HG03196 (cell line): ENCODE results near the gene PLA1A.

Source experiments
- ATAC-seq: cut with Tn5 transposase; IDR thresholded peaks from one replicate; pipeline ENCODE4 v1.9.1; 2021; ENCODE audit not compliant: unreplicated experiment

The PLA1A gene

DNA sequence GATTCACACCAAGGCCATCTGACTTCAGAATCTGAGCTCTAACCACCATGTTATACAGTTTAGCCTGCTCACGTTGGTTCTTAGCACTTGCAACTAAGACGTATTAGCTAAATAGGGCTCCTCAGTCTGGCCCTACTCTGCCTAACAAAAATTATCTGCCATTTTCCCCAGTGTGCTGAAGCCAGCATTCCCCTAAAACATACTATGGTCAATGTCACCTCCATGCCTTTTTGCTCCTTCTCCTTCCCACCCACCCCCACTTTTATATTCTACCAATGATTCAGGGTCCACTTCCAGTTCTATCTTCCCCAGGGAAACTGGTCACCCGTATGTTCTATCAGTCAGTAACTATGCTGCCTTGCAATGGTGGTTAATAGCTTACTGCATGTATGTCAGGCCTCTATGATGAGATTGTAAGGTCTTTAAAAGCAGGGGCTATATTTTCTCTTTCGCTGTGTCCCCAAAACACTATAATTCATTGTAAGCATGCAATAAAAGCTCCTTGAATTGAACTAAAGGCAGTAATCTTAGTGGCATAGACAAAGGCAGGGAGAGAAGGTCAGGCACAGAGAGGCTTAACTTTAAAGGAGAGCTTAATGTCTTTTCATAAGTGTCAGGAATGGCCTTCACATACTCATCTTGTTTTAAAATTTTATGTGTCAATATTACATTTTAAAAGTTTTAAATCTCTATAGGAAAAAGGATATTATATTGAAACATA lies 39.4 kb downstream of the PLA1A start:
- ATAC-seq: no peak

DNA sequence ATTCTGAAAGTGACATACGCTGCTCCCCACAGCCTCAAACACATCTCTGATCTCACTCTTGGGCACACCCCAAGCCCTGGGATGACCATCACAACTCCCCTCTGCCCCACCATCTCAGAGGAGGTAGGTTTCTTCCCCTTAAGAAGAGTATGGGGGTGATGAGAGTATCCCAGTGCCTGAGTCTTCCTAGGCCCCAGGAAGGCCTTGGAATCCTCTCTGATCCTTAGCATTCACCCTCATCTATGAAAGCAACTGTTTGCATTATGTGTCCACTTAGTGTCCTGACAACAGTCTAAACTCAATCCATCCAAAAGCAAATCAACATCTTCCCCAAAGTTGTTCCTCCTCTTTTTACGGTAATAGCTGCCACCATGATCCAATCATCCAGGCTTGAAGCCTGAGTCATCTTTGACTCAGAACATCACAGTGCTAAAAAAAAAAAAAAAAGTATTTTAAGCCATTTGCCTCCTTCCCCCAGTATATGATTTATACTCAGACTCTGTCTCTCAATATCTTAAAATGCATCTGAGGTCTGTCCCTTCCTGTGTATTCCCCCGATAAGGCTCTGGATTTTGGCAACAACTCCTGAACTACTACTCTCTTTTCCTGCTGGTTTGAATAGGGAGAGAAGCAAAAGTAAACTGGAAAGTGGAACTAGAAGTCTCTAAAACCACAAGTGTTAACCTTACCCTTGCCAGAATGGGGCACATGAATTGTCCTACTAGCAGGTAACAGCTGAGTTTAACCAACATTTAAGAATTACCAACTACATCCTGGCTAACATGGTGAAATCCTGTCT lies 40.2 kb downstream of the PLA1A start:
- ATAC-seq: peak; percentile 37

DNA sequence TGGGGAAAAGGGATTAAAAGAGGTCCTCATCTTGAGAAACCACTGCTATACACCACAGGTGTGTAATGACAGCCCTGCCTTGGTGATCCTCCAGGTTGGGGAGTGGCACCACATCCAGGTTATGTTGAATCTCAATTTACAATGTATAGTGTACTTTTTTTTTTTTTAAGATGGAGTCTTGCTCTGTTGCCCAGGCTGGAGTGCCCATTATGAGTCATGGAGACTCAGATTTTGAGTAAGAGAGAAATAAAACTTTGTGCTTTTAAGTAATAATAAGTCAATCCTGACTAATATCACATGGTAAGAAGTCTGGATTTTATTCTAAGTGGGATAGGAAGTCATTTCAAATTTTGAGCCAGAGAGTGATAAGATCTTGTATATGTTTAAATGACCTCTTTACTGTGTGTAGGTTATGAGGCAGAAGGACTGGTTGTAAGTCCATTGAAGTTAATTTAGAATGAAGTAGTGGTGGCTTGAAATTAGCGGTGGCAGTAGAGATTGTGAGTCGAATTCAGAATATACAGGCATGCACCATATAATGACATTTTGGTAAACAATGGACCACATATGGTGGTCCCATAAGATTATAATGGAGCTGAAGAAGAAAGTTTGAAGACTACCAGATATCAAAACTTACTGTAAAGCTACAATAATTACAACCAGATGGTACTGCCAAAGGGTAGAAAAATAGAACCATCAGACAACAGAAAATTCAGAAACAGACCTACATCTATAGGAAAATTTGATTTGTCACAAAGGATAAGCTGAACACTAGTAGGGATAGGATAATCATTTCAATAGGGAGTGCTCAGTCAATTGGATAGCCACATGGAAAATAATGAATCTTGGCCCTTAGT lies 42.0 kb downstream of the PLA1A start:
- no peak for ATAC-seq

DNA sequence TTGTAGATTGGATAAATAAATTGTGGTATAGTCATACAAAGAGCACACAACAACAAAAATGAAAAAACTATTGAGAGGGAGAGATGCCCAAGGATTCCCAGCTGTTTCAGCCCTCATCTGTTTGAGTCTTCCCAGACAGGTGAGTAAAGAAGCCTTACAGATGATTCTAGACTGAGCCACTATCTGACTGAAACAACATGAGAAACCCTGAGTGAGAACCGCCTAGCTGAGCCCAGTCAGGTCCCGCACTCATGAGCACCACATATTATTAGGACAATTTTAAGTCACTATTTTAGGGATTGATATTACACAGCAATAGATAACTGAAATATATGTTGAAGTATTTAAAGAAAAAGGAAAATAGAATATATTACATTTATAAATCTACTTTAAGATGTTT lies 43.7 kb downstream of the PLA1A start:
- ATAC-seq: no peak

DNA sequence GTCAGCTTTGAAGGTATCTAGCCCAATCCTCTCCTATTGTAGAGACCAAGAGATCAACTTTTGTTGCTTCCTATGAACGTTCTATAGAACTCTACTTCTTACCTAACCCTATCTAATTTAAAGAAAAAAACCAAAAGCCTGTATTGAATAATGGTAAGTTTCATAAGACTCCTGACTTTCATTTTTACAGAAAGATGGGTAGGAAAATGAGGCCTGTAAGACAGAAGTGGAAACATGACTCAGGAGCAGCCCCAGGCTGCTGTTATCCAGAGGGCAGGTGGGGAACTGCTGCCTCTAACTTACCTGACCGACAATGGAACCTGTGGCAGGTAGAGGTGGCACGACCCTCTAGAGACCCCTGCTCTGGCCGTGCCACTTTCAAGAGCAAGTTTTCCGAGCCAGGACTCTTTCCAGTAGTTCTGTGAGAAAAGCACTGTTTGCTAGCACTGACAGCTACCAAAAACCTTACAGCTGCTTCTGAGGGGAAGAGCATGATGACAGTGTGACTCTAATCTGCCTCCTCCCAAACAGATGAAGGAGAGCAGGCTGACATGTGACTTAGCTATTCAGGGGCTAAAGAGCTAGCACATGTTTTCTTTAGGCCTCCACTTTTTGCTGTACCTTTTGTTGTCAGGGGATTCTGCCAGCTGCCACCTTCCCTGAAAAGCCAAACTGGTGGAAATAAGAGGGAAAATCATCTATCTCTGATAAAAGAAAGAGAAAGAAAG lies 45.2 kb downstream of the PLA1A start:
- no peak for ATAC-seq

DNA sequence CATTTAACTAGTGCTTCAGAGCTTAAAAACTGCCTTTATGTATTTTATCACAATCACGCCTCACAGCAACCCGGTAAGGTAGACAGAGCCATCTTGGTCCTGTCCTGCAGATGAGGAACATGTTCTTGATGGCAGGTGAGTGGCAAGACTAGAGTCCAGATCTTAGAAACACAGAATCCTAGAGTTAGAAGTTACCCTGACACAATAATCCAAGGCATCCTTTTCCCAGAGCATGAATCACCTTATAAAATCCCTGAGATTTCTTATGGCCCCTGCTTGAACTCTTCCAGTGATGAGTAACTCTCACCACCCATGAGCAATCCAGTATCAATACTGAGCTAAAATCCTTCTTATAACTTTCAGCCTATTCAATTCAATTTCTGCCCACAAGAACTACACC lies 45.8 kb downstream of the PLA1A start:
- no peak for ATAC-seq

DNA sequence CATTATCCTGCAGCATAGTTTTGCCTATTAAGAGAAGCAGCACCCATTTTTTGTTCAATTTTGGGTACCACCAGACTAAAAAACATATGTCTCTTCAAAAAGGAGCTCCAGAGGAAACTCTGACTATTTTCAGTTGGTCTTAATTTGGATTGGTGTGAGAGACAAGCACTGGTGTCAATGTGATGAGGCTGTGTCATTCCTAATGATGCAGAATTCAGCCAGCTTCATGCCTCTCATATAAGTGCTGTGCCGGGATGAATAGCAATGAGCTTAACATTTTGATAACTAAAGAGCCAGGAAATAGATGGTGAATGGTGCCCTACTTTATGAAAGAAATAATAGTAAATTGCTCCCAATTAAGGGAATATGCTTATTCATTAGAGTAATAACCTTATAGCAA lies 46.8 kb downstream of the PLA1A start:
- no peak for ATAC-seq

DNA sequence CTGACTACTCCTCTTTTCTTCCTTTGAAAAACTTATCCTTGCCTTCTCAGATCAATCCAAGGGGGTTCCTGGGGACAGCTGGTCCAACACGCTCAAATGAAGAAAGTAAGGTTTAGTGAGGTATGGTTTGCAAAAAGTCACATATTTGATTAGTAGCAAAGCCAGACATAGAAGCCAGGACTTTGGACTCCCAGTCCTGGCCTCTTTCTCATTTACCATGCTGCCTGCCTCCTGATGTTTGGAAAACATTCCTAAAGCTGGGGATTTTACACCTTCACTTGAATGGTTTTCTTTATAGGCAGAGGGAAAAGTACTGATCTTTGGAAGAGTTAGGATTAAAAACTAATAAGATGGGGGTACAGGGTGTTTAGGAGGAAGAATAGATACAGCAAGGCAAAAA lies 48.1 kb downstream of the PLA1A start:
- ATAC-seq: no peak

DNA sequence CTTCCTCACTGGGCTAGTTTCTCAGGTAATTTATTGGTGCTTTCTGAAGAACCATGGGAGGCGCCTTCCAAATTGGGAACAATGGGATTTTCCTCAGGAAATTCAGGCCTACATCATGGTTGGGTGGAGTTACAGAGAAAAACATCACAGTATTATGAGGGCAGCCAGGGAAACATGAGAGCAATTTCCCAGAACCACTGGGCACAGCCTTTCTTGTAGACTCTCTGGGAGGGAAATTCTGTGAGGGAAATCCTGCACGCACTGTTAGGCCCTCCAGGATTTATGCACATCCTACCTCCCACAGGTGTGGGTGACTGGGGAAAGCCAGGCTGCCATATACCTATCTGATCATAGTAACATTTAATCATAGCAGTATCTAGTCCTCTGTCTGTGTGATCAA lies 49.5 kb downstream of the PLA1A start:
- no peak for ATAC-seq

DNA sequence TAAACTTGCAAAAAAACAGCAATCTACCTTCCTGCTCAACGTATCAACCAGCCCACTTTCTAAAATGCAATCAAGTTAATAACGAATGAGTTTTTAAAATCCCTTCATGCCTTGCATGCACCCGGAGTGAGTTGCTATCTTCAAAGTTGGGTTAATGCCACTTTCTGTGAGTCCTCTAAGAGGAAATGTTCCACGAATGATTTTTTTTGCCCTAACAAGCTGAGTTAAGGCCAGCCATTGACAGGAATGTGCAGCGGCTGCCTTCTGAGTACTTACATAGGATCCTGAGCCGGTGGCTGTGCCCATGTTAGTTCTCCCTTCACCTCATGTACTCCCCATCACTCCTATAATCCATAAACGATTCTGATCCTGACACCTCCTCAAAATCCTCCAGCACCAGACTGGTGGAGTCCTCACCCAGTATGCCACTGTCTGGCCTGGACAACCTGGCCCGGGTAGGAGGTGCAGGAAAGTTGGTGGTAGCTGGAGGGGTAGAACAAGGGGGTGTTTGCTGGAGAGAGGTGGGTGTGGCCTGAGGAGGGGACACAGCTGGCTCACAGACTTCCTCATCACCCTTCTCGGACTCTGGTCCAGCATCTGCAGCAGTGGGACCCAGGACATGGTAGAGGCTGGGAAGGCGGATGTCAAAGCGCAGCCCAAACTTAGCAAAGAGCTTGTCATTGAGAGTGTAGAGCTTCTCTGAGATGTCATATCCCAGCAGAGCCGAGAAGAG lies 50.3 kb downstream of the PLA1A start:
- no peak for ATAC-seq

DNA sequence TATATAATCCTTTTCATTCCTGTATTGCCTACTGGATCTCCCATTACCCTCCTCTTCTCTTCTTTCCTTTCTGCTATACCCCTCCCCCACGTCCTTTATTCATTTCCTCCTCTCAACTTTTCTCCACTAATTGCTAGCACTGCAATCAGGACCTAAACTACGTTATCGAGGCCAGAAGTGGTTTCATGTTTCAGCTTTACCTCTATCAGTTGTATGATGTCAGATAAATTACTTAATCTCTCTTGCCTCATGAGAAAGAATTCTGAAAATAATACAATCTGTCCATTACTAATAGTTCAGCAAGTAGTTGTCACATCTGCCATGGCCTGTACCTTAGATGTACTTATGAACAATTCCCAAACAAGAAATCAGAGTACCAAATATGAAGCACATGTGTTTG lies 52.1 kb downstream of the PLA1A start:
- ATAC-seq: no peak

DNA sequence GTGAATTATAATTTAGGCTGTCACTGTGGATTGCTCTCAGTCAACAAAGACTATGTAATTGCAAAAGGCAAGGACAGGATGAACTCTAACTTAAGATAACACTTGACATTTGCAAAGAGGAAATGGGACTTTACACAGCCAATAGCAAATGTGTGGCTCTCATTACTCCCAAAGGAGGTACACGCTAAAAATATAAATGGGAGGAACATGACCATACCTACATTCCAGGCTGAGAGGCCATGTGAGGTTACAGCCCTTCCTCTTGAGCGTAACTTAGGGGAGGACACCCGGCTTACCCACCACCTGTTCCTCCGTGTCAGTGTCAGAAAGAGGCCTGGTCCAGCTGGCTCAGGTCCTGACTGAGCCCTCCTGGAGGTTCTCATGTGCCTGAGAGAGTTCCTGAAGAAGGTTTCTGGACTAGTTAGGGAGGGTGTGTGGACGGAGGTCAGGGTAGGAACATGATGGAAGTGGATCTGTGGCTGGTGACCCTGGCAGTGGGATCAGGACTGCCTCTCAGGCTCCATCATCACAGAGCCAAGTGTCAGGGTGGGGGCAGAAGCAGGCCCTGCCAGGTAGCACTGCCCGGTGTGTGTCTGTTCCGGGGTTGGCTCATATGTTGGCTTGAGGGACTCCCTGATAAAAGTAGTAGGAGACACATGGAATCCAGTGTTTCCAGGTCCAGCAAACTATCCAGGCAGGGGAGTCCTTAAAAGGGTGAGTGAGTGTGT lies 54.8 kb downstream of the PLA1A start:
- ATAC-seq: no peak

DNA sequence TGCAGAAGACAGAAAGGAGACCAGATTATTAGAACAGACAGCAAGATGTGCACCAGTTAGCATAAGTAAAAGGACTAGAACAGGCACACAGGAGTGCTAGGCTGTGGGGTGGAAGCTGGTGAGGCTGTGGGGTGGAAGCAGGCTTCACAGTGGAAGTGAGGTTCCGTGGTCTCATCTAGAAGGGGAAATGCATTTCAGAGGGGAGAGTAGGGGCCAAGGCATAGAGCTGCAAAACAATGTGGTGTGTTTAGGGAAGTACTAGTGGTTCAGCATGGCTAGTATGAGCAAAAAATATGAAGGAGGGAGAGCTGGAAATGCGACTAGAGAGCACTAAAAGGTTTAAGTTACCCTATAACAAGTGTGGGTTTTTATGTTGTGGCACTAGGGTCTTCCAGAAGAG lies 56.2 kb downstream of the PLA1A start:
- ATAC-seq: no peak

DNA sequence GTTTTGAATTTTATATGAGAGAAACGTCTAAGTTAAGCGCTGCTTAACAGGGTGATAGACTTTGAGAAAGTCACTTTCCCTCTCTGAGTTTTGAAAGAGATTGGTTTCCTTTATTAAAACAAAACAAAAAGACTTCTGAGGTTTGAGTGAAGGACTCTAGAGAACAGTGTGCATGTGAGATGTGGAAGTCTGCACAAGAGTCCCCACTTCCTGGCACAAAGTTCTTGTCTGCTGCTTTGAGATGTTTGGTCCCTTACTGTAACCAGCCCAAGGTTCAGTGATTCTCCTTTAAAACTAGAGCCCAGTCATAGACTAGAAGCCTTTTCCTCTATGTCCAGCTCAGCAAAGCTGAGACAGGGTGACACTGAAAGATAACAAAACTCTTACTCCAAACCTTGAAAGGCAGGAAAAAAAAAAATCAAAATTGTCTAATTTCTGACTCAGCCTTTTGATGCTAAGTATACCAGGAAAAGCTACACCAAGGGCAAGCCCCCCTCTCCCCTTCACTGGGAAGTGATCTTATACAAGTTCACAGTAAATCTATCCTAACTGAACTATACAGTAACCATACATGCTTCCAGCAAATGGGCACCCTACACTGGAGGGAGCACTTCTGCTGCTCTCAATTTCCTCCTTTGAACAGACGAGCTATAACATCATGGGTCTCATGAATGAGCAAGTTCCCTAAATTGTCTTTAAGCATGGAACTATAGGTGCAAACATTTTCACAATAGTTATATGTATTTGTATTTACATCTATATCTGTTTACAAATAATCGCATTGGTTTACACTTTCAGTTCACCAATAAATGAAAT lies 60.4 kb downstream of the PLA1A start:
- peak; percentile 53 for ATAC-seq

DNA sequence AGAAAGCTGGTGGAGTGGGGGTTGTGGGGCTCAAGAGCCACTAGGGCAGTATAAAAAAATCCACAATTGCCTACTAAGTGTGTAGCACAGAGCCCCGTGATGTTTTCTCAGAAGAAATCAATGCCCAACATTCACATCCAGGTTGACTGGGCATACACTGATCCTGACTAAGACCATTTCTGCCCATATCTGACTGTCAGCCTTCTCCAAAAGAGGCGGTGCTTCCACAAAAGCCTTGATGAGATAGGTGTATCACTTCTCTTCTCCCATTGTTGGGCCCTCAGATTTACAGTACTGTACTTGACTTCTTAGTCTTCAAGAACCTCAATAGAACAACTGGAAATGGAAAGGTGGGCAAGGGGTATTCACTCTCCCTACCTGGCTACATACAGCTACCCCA lies 61.3 kb downstream of the PLA1A start:
- ATAC-seq: no peak

DNA sequence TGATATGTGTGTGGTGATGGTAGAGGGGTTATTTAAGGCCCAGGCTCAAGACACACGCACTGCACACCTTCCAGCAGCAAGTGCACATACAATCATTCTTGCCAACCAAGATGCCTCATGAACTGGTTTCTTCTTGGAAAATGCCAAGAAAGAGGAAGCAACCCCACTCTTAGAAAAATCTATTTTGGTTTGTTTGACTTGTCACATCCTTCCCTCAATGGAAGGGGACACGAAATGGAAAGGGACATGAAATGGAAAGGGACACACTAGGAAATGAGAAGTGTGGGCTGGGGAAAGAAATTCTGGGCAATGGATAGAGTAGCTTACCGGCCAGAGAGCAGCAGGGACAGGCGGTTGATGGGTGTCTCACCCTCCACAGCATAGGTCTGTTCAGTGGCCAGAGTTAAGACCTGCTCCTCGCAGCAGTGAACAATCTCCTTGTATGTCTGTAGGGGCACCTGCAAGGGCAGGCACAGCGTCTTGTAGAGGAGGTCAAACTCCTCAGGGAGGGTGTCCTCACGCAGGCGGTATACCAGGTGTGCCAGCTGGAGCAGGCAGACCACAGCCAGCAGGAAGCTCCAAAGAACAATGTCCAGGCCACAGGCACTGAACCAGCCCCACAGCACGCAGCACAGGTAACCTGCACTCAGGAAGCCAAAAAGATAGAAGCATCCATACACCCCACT lies 62.1 kb downstream of the PLA1A start:
- ATAC-seq: no peak

DNA sequence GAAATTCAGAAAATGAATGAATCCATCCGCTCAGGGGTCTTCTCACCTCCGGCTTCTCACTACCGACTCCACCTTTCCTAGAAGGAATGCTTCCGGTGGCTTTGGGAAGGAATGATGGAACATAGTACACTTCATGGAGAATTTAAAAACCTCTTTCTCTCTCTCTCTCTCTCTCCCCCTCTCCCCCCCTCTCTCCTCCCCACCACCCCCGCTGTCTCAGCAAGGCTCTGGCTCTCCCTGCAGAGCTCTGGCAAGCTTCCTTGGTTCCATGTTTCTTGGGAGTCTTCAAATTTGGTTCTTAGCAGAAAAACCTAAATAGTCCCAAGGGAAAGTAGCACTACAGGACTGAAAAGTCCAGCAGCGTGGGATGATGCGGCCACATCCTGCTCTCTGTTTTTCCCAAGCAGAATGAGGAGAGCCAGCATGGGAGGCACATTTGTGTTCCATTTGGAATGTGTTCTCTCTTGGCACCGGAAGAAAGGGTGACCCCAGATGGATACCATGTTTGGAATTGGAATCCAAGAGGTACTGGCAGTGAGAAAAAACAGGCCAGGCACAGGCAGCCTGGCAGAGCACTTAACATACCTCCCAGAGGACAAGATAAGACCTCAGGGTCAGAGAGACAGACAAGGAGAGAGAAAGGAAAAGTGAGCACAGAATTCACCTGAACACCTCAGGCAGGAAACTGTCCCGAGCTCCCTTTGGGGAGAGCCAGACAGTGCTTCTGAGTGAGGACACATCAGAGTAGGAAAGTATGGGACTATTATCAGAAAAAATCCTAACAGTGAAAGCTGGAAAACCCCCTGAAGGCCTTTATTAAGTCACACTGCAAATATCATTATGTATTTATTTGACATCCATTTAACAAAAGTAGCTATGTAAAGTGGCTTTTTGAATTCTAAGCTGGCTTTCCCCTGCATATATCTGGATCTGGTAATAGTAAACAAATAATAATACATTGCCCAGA lies 63.1 kb downstream of the PLA1A start, which contains the start of gene POPDC2:
POPDC2 (minus strand) TSS at position 116 of the 967 bp plus-strand sequence. CDS start 166 bp downstream, outside the sequence.
- ATAC-seq: no peak
